ENCODE data around the gene FBLN2.

DNA sequence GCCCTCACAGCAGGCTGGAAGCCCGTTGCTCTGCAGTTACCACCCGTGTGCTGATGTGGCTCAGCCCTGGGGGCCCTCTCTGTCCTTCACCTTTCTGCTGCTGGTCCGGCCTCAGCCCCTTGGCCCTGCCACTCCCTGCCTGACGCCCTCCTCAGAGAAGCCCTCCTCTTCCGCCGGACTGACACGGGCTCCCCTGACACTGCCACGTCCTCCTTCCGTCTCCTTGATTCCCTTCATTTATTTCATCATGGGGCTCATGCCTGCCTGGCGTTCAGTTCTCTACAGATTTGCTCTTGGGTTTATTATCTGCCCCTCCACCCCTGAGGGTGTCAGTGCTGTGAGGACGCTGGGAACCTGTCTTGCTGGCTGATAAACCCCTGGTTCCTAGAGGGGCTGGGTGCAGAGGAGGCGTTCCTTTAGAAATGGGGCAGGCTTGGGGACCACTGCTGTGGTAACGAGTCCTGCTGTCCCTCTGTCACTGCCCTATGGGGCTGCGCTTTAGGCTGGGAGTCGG, 19.6 kb downstream of the FBLN2 start:
- no peak for TF ChIP-seq FOXA1 (IDR thresholded peaks at IDR 0.05)
- TF ChIP-seq, protein P1, sequence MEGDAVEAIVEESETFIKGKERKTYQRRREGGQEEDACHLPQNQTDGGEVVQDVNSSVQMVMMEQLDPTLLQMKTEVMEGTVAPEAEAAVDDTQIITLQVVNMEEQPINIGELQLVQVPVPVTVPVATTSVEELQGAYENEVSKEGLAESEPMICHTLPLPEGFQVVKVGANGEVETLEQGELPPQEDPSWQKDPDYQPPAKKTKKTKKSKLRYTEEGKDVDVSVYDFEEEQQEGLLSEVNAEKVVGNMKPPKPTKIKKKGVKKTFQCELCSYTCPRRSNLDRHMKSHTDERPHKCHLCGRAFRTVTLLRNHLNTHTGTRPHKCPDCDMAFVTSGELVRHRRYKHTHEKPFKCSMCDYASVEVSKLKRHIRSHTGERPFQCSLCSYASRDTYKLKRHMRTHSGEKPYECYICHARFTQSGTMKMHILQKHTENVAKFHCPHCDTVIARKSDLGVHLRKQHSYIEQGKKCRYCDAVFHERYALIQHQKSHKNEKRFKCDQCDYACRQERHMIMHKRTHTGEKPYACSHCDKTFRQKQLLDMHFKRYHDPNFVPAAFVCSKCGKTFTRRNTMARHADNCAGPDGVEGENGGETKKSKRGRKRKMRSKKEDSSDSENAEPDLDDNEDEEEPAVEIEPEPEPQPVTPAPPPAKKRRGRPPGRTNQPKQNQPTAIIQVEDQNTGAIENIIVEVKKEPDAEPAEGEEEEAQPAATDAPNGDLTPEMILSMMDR (IDR thresholded peaks at IDR 0.05; ENCODE audit: low read depth, low read length, missing input control): no peak
- TF ChIP-seq EGR1 (IDR thresholded peaks at IDR 0.05; ENCODE audit: low read depth in 2 of 2): no peak
- TF ChIP-seq, protein P2, sequence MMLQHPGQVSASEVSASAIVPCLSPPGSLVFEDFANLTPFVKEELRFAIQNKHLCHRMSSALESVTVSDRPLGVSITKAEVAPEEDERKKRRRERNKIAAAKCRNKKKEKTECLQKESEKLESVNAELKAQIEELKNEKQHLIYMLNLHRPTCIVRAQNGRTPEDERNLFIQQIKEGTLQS (IDR thresholded peaks at IDR 0.05): no peak
- TF ChIP-seq SP1 (IDR thresholded peaks at IDR 0.05): no peak
- TF ChIP-seq JUND (IDR thresholded peaks at IDR 0.05): no peak
- TF ChIP-seq, protein P3, sequence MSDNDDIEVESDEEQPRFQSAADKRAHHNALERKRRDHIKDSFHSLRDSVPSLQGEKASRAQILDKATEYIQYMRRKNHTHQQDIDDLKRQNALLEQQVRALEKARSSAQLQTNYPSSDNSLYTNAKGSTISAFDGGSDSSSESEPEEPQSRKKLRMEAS (IDR thresholded peaks at IDR 0.05): no peak
- no peak for TF ChIP-seq YY1 (IDR thresholded peaks at IDR 0.05)
- no peak for TF ChIP-seq HNF4G (IDR thresholded peaks at IDR 0.05)
- no peak for TF ChIP-seq TAF1 (conservative IDR thresholded peaks at IDR 0.05)
- TF ChIP-seq, protein P4, sequence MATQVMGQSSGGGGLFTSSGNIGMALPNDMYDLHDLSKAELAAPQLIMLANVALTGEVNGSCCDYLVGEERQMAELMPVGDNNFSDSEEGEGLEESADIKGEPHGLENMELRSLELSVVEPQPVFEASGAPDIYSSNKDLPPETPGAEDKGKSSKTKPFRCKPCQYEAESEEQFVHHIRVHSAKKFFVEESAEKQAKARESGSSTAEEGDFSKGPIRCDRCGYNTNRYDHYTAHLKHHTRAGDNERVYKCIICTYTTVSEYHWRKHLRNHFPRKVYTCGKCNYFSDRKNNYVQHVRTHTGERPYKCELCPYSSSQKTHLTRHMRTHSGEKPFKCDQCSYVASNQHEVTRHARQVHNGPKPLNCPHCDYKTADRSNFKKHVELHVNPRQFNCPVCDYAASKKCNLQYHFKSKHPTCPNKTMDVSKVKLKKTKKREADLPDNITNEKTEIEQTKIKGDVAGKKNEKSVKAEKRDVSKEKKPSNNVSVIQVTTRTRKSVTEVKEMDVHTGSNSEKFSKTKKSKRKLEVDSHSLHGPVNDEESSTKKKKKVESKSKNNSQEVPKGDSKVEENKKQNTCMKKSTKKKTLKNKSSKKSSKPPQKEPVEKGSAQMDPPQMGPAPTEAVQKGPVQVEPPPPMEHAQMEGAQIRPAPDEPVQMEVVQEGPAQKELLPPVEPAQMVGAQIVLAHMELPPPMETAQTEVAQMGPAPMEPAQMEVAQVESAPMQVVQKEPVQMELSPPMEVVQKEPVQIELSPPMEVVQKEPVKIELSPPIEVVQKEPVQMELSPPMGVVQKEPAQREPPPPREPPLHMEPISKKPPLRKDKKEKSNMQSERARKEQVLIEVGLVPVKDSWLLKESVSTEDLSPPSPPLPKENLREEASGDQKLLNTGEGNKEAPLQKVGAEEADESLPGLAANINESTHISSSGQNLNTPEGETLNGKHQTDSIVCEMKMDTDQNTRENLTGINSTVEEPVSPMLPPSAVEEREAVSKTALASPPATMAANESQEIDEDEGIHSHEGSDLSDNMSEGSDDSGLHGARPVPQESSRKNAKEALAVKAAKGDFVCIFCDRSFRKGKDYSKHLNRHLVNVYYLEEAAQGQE (IDR thresholded peaks at IDR 0.05): no peak
- TF ChIP-seq RAD21 (IDR thresholded peaks at IDR 0.05): no peak
- TF ChIP-seq, protein P5, sequence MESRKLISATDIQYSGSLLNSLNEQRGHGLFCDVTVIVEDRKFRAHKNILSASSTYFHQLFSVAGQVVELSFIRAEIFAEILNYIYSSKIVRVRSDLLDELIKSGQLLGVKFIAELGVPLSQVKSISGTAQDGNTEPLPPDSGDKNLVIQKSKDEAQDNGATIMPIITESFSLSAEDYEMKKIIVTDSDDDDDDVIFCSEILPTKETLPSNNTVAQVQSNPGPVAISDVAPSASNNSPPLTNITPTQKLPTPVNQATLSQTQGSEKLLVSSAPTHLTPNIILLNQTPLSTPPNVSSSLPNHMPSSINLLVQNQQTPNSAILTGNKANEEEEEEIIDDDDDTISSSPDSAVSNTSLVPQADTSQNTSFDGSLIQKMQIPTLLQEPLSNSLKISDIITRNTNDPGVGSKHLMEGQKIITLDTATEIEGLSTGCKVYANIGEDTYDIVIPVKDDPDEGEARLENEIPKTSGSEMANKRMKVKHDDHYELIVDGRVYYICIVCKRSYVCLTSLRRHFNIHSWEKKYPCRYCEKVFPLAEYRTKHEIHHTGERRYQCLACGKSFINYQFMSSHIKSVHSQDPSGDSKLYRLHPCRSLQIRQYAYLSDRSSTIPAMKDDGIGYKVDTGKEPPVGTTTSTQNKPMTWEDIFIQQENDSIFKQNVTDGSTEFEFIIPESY (IDR thresholded peaks at IDR 0.05): no peak
- no peak for TF ChIP-seq HNF4A (conservative IDR thresholded peaks at IDR 0.05)
